Epithelial cell of esophagus (primary cell): ENCODE measurements around the gene BAZ1A.

Experiments
- DNase-seq: peaks from one replicate; pipeline ENCODE4 v3.0.0; 2010; ENCODE audit warnings: low read depth
- H3K4me3 ChIP-seq: 2 replicates; pipeline ENCODE4 v1.5.1; 2011; ENCODE audit warnings: mild to moderate bottlenecking, low read length, control low read depth
- TF ChIP-seq, protein P1 (sequence below): IDR thresholded peaks from 2 replicates; pipeline ENCODE4 v1.5.1; 2011; ENCODE audit warnings: low read depth, mild to moderate bottlenecking, low read length, control low read depth, inconsistent platforms; ENCODE audit not compliant: insufficient read depth; ENCODE audit errors: missing control alignments

The BAZ1A gene

DNA sequence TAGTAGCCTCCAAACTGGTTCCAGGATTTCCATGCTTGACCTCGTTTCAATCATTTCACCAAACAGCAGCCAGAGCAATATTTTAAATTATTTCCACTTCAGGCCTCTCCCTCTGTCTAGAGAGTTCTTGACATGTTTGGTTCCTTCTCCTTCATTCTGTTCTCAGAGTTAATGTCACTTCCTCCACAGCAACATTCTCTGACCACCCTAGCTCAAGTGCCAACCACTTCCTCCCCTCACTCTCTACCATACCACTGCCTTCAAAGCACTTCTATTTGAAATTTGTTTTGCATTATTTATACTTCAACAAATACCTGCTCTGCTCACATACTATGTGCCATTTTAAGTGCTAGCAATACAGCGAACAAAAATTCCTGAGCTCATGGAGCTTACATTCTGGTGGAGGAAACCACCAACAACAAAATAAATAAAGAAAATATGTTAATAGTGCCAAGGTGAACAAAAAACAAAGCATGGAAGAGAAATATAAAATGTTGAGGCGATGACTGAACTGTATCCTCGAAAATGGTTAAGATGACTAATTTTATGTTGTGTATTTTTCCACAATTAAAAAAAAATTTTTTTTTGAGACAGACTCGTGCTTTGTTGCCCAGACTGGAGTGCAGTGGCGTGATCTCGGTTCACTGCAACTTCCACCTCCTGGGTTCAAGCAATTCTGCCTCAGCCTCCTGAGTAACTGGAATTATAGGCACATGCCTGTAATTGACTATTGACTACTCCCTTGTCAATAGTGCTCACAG, 17.3 kb downstream of the BAZ1A start:
- TF ChIP-seq, protein P1, sequence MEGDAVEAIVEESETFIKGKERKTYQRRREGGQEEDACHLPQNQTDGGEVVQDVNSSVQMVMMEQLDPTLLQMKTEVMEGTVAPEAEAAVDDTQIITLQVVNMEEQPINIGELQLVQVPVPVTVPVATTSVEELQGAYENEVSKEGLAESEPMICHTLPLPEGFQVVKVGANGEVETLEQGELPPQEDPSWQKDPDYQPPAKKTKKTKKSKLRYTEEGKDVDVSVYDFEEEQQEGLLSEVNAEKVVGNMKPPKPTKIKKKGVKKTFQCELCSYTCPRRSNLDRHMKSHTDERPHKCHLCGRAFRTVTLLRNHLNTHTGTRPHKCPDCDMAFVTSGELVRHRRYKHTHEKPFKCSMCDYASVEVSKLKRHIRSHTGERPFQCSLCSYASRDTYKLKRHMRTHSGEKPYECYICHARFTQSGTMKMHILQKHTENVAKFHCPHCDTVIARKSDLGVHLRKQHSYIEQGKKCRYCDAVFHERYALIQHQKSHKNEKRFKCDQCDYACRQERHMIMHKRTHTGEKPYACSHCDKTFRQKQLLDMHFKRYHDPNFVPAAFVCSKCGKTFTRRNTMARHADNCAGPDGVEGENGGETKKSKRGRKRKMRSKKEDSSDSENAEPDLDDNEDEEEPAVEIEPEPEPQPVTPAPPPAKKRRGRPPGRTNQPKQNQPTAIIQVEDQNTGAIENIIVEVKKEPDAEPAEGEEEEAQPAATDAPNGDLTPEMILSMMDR = no peak
- no peak for DNase-seq
- no peak overlapping the region for H3K4me3 ChIP-seq

DNA sequence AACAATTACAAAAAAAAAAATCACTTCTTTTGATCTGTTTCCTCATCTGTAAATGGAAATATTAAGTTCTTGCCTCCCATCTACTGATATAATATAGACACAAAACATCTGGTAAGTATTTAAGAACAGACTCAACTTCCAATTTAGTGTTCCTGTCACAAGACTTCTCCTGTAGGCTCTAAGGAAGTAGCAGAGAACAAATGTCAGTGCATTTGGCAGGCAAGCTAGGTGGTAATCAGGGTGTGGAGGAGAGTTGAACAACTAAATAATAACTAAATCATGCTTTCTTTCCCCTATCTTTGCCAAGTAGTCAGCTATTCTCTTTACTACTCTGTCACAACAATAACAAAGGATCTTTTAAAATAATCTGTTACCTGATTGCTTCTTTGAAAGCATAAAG, 22.1 kb downstream of the BAZ1A start:
- DNase-seq = no peak
- TF ChIP-seq, protein P1 = no peak
- no peak overlapping the region for H3K4me3 ChIP-seq

DNA sequence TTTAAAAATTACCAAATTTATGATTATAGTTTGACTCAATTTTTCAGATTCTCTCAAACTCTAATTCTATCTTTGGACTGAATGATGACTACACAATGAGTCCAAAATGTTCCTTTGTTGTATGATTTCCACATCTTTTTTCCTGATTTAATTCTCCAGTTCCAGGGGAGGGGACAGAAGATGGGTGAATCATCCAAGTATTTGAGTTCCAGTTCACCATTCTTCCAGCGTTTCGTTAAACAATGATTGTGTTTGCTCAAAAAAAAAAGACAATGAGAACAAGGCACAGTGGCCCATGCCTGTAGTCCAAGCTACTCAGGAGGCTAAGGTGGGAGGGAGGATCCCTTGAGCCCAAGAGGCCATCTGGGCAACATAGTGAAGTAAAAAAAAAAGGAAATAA, 23.8 kb downstream of the BAZ1A start:
- DNase-seq = peak; percentile 83
- TF ChIP-seq, protein P1 = no peak
- no peak overlapping the region for H3K4me3 ChIP-seq

DNA sequence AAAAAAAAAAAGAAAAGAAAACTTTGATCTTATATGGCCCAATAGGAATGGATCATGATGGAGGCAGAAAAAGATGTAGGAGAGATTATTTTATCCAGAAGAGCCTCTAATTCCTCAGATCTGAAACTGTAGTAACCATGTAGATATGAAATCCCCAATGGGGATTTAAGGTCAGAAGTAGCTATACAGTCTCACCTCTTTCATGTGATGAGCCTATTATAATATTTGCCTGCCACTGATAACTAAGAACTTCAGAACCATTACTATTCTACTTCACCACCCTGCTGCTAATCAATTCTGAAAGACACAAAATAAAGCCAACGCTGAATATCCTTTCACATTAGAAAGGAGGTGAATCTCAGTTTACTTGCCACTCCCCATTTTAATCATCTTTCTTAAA, 29.3 kb downstream of the BAZ1A start:
- no peak for DNase-seq
- H3K4me3 ChIP-seq = no peak overlapping the region
- TF ChIP-seq, protein P1 = no peak

DNA sequence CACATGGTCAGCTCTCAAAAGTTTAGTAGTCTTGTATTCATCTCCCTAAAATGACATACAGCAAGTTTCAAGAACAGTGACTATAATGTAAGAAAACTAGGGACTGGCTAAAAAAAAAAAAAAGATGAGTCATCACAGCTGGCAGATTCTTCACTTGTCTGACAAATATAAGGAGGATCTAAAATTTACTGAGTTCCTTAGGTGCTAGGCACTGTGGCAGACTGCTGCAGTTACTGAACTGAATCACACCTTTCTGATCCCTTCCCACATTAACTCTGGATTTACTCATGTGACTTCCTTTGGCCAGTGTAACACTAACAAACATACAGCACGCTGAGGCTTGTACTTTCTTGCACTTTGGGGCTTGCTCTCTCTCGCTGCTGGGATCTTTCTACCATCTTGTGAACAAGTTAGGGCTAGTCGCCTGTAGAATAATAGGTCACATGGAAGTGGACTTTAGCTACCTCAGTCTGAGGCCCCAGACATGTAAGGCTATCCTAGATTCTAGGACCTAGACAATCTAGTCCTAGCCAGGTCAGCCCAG, 32.1 kb downstream of the BAZ1A start:
- TF ChIP-seq, protein P1 = no peak

DNA sequence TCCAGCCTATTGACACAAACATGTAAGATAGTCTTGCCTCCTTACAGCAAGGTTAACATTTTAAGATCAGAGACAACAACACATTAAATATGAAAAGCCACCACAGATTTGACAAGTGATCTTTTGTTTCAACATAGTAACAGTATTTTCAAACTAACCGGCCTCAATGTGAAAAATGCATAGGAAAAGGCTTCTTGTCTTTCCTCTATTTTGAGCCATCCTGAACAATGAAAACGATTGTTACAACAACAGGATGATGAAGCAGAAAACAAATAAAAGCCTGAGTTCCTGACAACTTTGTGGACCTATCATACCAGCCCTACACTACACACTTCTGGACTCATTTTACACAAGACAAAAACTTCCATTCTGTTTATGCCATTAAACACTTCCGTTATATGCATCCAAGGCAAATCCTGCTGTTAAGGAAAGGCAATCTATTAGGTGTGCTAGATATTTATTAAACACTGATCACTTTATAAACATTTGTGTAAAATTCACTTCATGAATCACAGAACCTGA, 37.3 kb downstream of the BAZ1A start:
- TF ChIP-seq, protein P1 = no peak
- H3K4me3 ChIP-seq = no peak overlapping the region
- peak; percentile 7 for DNase-seq

More for the DNA sequence above, 32.1 kb downstream of the BAZ1A start:
- no peak overlapping the region for H3K4me3 ChIP-seq
- DNase-seq = peak; percentile 99
